IMR-90 (cell line): ENCODE results near the gene RPL21. TPM values are rescaled to one million over a fixed set of nuclear protein-coding genes. Genes with fewer than 3 reads are reported as not detected.

Experiments used
- ATAC-seq: fragments of 200-7000 bp; cut with Tn5 transposase; 2 replicates; pipeline ENCODE4 v1.9.1; 2020; ENCODE audit warnings: low read depth, mild to moderate bottlenecking, moderate library complexity
- BruUV-seq: library from RNA; stranded (reverse); fragments of 400-500 nt; replicated peaks from 2 replicates; lab custom pipeline; 2021; lab: Mats Ljungman, UMichigan
- CTCF ChIA-PET: fragments of 300-600 bp; formaldehyde crosslinking; extraction: SDS; loops from one replicate; lab custom pipeline; 2021; ENCODE audit warnings: antibody characterized with exemption; lab: Yijun Ruan, JAX
- POLR2A ChIA-PET: fragments of 300-600 bp; sonication (Branson Sonifier 250); formaldehyde crosslinking; loops from one replicate; lab custom pipeline; 2022; ENCODE audit warnings: antibody characterized with exemption; ENCODE audit not compliant: unreplicated experiment; lab: Charles Lee
- DNase-seq: peaks from one replicate; pipeline ENCODE4 v3.0.0; 2013
- H2AFZ ChIP-seq: replicated peaks from 2 replicates; pipeline ENCODE3; 2013; ENCODE audit warnings: low read length, mild to moderate bottlenecking; ENCODE audit not compliant: poor library complexity
- H2AK5ac ChIP-seq: 2 replicates; pipeline ENCODE4 v1.6.1; 2013; ENCODE audit warnings: low read depth, low read length, inconsistent platforms
- H2AK9ac ChIP-seq: replicated peaks from 2 replicates; pipeline ENCODE3; 2013; ENCODE audit warnings: mild to moderate bottlenecking, low read depth, low read length, moderate library complexity; ENCODE audit not compliant: poor library complexity
- H2BK120ac ChIP-seq: 2 replicates; pipeline ENCODE4 v1.6.1; 2013; ENCODE audit warnings: low read depth, low read length, inconsistent platforms
- H2BK15ac ChIP-seq: 3 replicates; pipeline ENCODE4 v1.6.1; 2013; ENCODE audit warnings: low read depth, low read length, inconsistent platforms
- H2BK20ac ChIP-seq: 2 replicates; pipeline ENCODE4 v1.6.1; 2013; ENCODE audit warnings: low read depth, mild to moderate bottlenecking, inconsistent platforms, low read length, moderate library complexity
- H2BK5ac ChIP-seq: 2 replicates; pipeline ENCODE4 v1.6.1; 2013; ENCODE audit warnings: mild to moderate bottlenecking, low read depth, low read length, inconsistent platforms; ENCODE audit not compliant: poor library complexity, severe bottlenecking
- H3K14ac ChIP-seq: replicated peaks from 2 replicates; pipeline ENCODE4 v1.6.1; 2013; ENCODE audit warnings: low read depth, low read length, inconsistent platforms
- H3K18ac ChIP-seq: 2 replicates; pipeline ENCODE4 v1.6.1; 2013; ENCODE audit warnings: low read depth, low read length, control low read depth
- H3K23ac ChIP-seq: 2 replicates; pipeline ENCODE4 v1.6.1; 2013; ENCODE audit warnings: low read depth, low read length, inconsistent platforms
- H3K27ac ChIP-seq: 2 replicates; pipeline ENCODE4 v1.5.1; 2013; ENCODE audit warnings: mild to moderate bottlenecking, control low read depth, low read length; ENCODE audit not compliant: insufficient read depth
- H3K27me3 ChIP-seq: 2 replicates; pipeline ENCODE4 v1.6.1; 2013; ENCODE audit warnings: low read length; ENCODE audit not compliant: control insufficient read depth, insufficient read depth
- H3K36me3 ChIP-seq: 2 replicates; pipeline ENCODE4 v1.6.1; 2013; ENCODE audit warnings: low read length, mixed read lengths; ENCODE audit not compliant: control insufficient read depth, insufficient read depth
- H3K4ac ChIP-seq: 2 replicates; pipeline ENCODE4 v1.6.1; 2013; ENCODE audit warnings: low read depth, low read length, inconsistent platforms
- H3K4me1 ChIP-seq: 2 replicates; pipeline ENCODE4 v1.6.1; 2013; ENCODE audit warnings: low read length, mixed read lengths; ENCODE audit not compliant: control insufficient read depth, insufficient read depth
- H3K4me2 ChIP-seq: 2 replicates; pipeline ENCODE4 v1.6.1; 2013; ENCODE audit warnings: low read depth, mild to moderate bottlenecking, control low read depth, low read length, moderate library complexity
- H3K4me3 ChIP-seq: 2 replicates; pipeline ENCODE4 v1.5.1; 2013; ENCODE audit warnings: low read depth, mild to moderate bottlenecking, control low read depth, low read length, moderate library complexity; ENCODE audit not compliant: insufficient read depth
- H3K56ac ChIP-seq: 2 replicates; pipeline ENCODE4 v1.6.1; 2013; ENCODE audit warnings: low read length, inconsistent platforms; ENCODE audit not compliant: insufficient read depth; ENCODE audit errors: extremely low read depth
- H3K79me1 ChIP-seq, 2 experiments: 2 replicates each; pipeline ENCODE4 v1.6.1; 2013; ENCODE audit warnings: low read length in 2 of 2, inconsistent platforms in 1 of 2, low read depth in 1 of 2
- H3K9ac ChIP-seq: 2 replicates; pipeline ENCODE4 v1.6.1; 2013; ENCODE audit warnings: low read depth, low read length, control low read depth
- H3K9me1 ChIP-seq: 2 replicates; pipeline ENCODE4 v1.6.1; 2013; ENCODE audit warnings: low read length, inconsistent platforms; ENCODE audit not compliant: insufficient read depth
- H3K9me3 ChIP-seq: 2 replicates; pipeline ENCODE4 v1.6.1; 2013; ENCODE audit warnings: low read length; ENCODE audit not compliant: control insufficient read depth, insufficient read depth
- H4K20me1 ChIP-seq: 2 replicates; pipeline ENCODE4 v1.6.1; 2013; ENCODE audit warnings: low read length, inconsistent platforms; ENCODE audit not compliant: insufficient read depth
- H4K5ac ChIP-seq: 2 replicates; pipeline ENCODE4 v1.6.1; 2013; ENCODE audit warnings: mild to moderate bottlenecking, low read depth, low read length, control low read depth
- H4K8ac ChIP-seq, 2 experiments: 2 replicates each; pipeline ENCODE4 v1.6.1; 2013; ENCODE audit warnings: low read depth in 2 of 2, low read length in 2 of 2, control low read depth in 1 of 2, inconsistent platforms in 1 of 2
- H4K91ac ChIP-seq: 2 replicates; pipeline ENCODE4 v1.6.1; 2013; ENCODE audit warnings: low read depth, low read length, inconsistent platforms; ENCODE audit not compliant: insufficient read depth
- BHLHE40 ChIP-seq: fragments of 150-350 bp; IDR thresholded peaks from 2 replicates; pipeline ENCODE4 v1.6.1; 2016; ENCODE audit warnings: mild to moderate bottlenecking, low read depth, low read length
- CEBPB ChIP-seq: IDR thresholded peaks from 2 replicates; pipeline ENCODE4 v1.6.1; 2012; ENCODE audit warnings: low read depth, low read length, improper control_type of control experiment
- FOS ChIP-seq: fragments of 150-350 bp; IDR thresholded peaks from 2 replicates; pipeline ENCODE4 v1.6.1; 2016; ENCODE audit warnings: low read depth, low read length
- MAFK ChIP-seq: IDR thresholded peaks from 2 replicates; pipeline ENCODE4 v1.6.1; 2012; ENCODE audit warnings: low read depth, low read length, improper control_type of control experiment
- MAZ ChIP-seq: IDR thresholded peaks from 2 replicates; pipeline ENCODE4 v1.6.1; 2012; ENCODE audit warnings: low read depth, mild to moderate bottlenecking, low read length, improper control_type of control experiment, moderate library complexity, borderline replicate concordance
- MXI1 ChIP-seq: IDR thresholded peaks from 2 replicates; pipeline ENCODE4 v1.6.1; 2012; ENCODE audit warnings: low read depth, mild to moderate bottlenecking, low read length, moderate library complexity, borderline replicate concordance
- NFE2L2 ChIP-seq: fragments of 150-350 bp; IDR thresholded peaks from 2 replicates; pipeline ENCODE4 v1.6.1; 2016; ENCODE audit warnings: low read depth, mild to moderate bottlenecking, low read length
- POLR2A ChIP-seq: IDR thresholded peaks from 2 replicates; pipeline ENCODE4 v1.6.1; 2012; ENCODE audit warnings: mild to moderate bottlenecking, low read depth, low read length
- RAD21 ChIP-seq: IDR thresholded peaks from 2 replicates; pipeline ENCODE4 v1.6.1; 2012; ENCODE audit warnings: low read length, improper control_type of control experiment
- RCOR1 ChIP-seq: IDR thresholded peaks from 2 replicates; pipeline ENCODE4 v1.6.1; 2012; ENCODE audit warnings: mild to moderate bottlenecking, low read length, improper control_type of control experiment; ENCODE audit not compliant: insufficient replicate concordance
- RFX5 ChIP-seq: IDR thresholded peaks from 2 replicates; pipeline ENCODE4 v1.8.0; 2012; ENCODE audit warnings: low read depth, mild to moderate bottlenecking, low read length, moderate library complexity
- SMC3 ChIP-seq: fragments of 150-350 bp; IDR thresholded peaks from 2 replicates; pipeline ENCODE4 v1.6.1; 2016; ENCODE audit warnings: low read depth, mild to moderate bottlenecking, antibody characterized with exemption, low read length, moderate library complexity
- WGBS, 2 experiments: methylation state at CpG; one replicate each; pipeline versions ENCODE4 v1.1.5 to v1.1.7; 2013; ENCODE audit warnings: missing lambda C conversion rate in 2 of 2; ENCODE audit not compliant: insufficient read length in 1 of 2; ENCODE audit errors: extremely low coverage in 2 of 2; 5-methylcytosine and 5-hydroxymethylcytosine counted together
- dilution Hi-C: fragments of 300-500 bp; cut with HindIII; formaldehyde crosslinking; loops from one replicate; pipeline ENCODE4 v1.14.3; 2018; ENCODE audit warnings: low sequenced_read_pairs; ENCODE audit not compliant: unreplicated experiment
- in situ Hi-C: fragments of 300-500 bp; cut with MboI; formaldehyde crosslinking; loops from 3 replicates; pipeline ENCODE4 v1.14.3; 2019; ENCODE audit warnings: low sequenced_read_pairs, inconsistent platforms, mixed read lengths
- intact Hi-C: fragments of 100-400 bp; cut with micrococcal nuclease; formaldehyde crosslinking; loops from 2 replicates; pipeline ENCODE4 v1.10.0; 2022
- polyA plus RNA-seq, 3 experiments: library from polyadenylated mRNA; depleted of rRNA; stranded (reverse); fragments of >200 nt; gene quantifications; 2 replicates each; pipeline ENCODE4 v1.2.3, GENCODE V29; 2012; ENCODE audit warnings: low replicate concordance in 1 of 3
- total RNA-seq: library from RNA; depleted of rRNA; stranded (reverse); fragments of >200 nt; gene quantifications from 2 replicates; pipeline ENCODE4 v1.2.3, GENCODE V29; 2012
- TF ChIP-seq, protein P1 (sequence below): fragments of 150-350 bp; IDR thresholded peaks from 2 replicates; pipeline ENCODE4 v1.6.1; 2016; ENCODE audit warnings: low read depth, mild to moderate bottlenecking, low read length, moderate library complexity, borderline replicate concordance
- TF ChIP-seq, protein P2 (sequence below): conservative IDR thresholded peaks from 2 replicates; pipeline ENCODE4 v1.5.1; 2012; ENCODE audit warnings: mild to moderate bottlenecking, low read depth, low read length, improper control_type of control experiment
- TF ChIP-seq, protein P3 (sequence below): fragments of 150-350 bp; IDR thresholded peaks from 2 replicates; pipeline ENCODE4 v1.6.1; 2017; ENCODE audit warnings: mild to moderate bottlenecking, antibody characterized with exemption, low read length, low read depth

Gene RPL21
- total and polyA plus RNA-seq, 2 of the 4 experiments (the other 2 are of a cell fraction) = 912 to 1,160 TPM

DNA sequence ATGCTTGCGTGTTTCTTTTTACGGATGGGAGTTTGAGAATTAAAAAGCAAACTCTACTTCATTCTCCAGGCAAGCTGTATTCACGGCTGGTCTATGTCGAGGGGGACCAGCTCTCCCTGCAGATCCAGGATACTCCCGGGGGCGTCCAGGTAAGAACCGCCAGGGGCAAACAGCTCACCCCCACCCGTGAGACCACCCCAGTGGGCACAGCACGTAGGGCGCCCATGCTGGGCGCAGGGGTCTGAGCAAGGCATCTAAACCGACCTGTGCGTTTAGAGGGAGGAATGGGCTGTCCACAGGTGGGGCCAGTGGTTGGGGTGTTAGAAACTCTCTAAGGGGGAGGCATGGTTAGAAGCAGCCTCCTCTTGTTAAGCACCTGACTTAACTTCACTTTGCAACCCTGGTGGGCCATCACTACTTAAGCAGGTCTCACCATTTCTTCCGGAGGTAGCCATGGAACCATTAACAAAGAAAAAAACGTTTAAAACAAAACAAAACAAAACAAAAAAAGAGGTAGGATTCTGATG, 20.3 kb downstream of the RPL21 start:
- peaks cover 11% of the 10 kb centered on the region for H4K20me1 ChIP-seq
- H3K36me3 ChIP-seq = peaks cover 15% of the 10 kb centered on the region
- BruUV-seq = no TSS peak
- H2BK120ac ChIP-seq = peak overlapping the region; percentile 74
- peak overlapping the region; percentile 43 for H2AFZ ChIP-seq
- DNase-seq (no peak), ATAC-seq (no peak)
- H3K14ac ChIP-seq = peak overlapping the region; percentile 76
- H2BK15ac ChIP-seq = peak overlapping the region; percentile 49; the same call in 1 of the 3 replicates
- H4K5ac ChIP-seq = peak overlapping the region; percentile 50
- H3K4ac ChIP-seq = peak overlapping the region; percentile 79
- dilution Hi-C loops = no loop called here
- H2BK20ac ChIP-seq = 0 out of 2 replicates have a peak overlapping the region, but pooled peaks have one; percentile 6
- H3K9me1 ChIP-seq = peaks cover 5% of the 10 kb centered on the region
- H3K4me3 ChIP-seq = peak overlapping the region; percentile 89
- peak overlapping the region; percentile 82 for H2AK9ac ChIP-seq
- no peaks in the 10 kb centered on the region for H3K9me3 ChIP-seq
- intact Hi-C loops = loop anchor here (1.0 to 5.0 kb wide), 4 partner anchors 41 to 289 kb away; partner anchors contain the start of gene USP12
- peak overlapping the region; percentile 53 for H4K91ac ChIP-seq
- peak overlapping the region; percentile 70 for H2BK5ac ChIP-seq
- H3K79me1 ChIP-seq = peaks cover 12 to 16% of the 10 kb centered on the region in 2 experiments; a peak in 3 of 4 replicates
- peak overlapping the region; percentile 96 for H3K4me2 ChIP-seq
- H3K9ac ChIP-seq = peak overlapping the region; percentile 76
- peak overlapping the region; percentile 60 for H2AK5ac ChIP-seq
- peaks cover 18% of the 10 kb centered on the region for H3K4me1 ChIP-seq
- H3K23ac ChIP-seq = peak overlapping the region; percentile 73; the same call in 1 of the 2 replicates
- H3K18ac ChIP-seq = peak overlapping the region; percentile 33
- CTCF ChIA-PET = interaction anchor here (1.3 kb wide), 1 partner anchor 324 kb away, joined by 4 read pairs; no protein-coding TSS in a partner anchor
- no CpG with 5 or more reads among the region's 15 CpGs for WGBS, 2 experiments
- no peaks in the 10 kb centered on the region for H3K27me3 ChIP-seq
- H4K8ac ChIP-seq = peak overlapping the region; percentile 25 to 61; a peak in 2 of 4 replicates
- POLR2A ChIA-PET = no interaction called here
- in situ Hi-C loops = loop anchor here (5.0 to 10.0 kb wide), 3 partner anchors 76 to 287 kb away; partner anchors contain the start of gene USP12
- H3K56ac ChIP-seq = peak overlapping the region; percentile 66
- H3K27ac ChIP-seq = peak overlapping the region; percentile 80
- TF ChIP-seq, protein P1, sequence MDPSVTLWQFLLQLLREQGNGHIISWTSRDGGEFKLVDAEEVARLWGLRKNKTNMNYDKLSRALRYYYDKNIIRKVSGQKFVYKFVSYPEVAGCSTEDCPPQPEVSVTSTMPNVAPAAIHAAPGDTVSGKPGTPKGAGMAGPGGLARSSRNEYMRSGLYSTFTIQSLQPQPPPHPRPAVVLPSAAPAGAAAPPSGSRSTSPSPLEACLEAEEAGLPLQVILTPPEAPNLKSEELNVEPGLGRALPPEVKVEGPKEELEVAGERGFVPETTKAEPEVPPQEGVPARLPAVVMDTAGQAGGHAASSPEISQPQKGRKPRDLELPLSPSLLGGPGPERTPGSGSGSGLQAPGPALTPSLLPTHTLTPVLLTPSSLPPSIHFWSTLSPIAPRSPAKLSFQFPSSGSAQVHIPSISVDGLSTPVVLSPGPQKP = no peak
- TF ChIP-seq RCOR1 (no peak), RFX5 (no peak), POLR2A (no peak), MAFK (no peak), CEBPB (no peak), RAD21 (no peak), NFE2L2 (no peak), SMC3 (no peak), MAZ (no peak), MXI1 (no peak), FOS (no peak), BHLHE40 (no peak)
- TF ChIP-seq, protein P2, sequence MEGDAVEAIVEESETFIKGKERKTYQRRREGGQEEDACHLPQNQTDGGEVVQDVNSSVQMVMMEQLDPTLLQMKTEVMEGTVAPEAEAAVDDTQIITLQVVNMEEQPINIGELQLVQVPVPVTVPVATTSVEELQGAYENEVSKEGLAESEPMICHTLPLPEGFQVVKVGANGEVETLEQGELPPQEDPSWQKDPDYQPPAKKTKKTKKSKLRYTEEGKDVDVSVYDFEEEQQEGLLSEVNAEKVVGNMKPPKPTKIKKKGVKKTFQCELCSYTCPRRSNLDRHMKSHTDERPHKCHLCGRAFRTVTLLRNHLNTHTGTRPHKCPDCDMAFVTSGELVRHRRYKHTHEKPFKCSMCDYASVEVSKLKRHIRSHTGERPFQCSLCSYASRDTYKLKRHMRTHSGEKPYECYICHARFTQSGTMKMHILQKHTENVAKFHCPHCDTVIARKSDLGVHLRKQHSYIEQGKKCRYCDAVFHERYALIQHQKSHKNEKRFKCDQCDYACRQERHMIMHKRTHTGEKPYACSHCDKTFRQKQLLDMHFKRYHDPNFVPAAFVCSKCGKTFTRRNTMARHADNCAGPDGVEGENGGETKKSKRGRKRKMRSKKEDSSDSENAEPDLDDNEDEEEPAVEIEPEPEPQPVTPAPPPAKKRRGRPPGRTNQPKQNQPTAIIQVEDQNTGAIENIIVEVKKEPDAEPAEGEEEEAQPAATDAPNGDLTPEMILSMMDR = no peak
- TF ChIP-seq, protein P3, sequence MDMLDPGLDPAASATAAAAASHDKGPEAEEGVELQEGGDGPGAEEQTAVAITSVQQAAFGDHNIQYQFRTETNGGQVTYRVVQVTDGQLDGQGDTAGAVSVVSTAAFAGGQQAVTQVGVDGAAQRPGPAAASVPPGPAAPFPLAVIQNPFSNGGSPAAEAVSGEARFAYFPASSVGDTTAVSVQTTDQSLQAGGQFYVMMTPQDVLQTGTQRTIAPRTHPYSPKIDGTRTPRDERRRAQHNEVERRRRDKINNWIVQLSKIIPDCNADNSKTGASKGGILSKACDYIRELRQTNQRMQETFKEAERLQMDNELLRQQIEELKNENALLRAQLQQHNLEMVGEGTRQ = no peak
